SK-N-SH treated with all-trans-retinoic acid at 6 μM for 48 hours (cell line): ENCODE measurements around the gene PSMB1.

Source experiments
- ATAC-seq: fragments of 200-7000 bp; cut with Tn5 transposase; 3 replicates; pipeline ENCODE4 v1.9.1; 2020; ENCODE audit warnings: mild to moderate bottlenecking, moderate library complexity
- ARNTL ChIP-seq: fragments of 450-650 bp; formaldehyde crosslinking; IDR thresholded peaks from 2 replicates; pipeline ENCODE4 v1.5.0; 2020; ENCODE audit warnings: low read depth, mild to moderate bottlenecking, moderate library complexity, borderline replicate concordance
- BACH2 ChIP-seq: fragments of 250-450 bp; sonication (Bioruptor Pico); IDR thresholded peaks from 2 replicates; pipeline ENCODE4 v1.9.0; 2021; ENCODE audit warnings: mild to moderate bottlenecking, borderline replicate concordance
- CREB5 ChIP-seq: fragments of 250-450 bp; sonication (Bioruptor Pico); IDR thresholded peaks from 2 replicates; pipeline ENCODE4 v1.5.1; 2020; ENCODE audit warnings: low read depth, mild to moderate bottlenecking, moderate library complexity
- CSDC2 ChIP-seq: fragments of 250-450 bp; sonication (Bioruptor Pico); IDR thresholded peaks from 2 replicates; pipeline ENCODE4 v1.5.0; 2020; ENCODE audit warnings: mild to moderate bottlenecking, moderate library complexity
- ESRRG ChIP-seq: fragments of 250-450 bp; sonication (Bioruptor Pico); IDR thresholded peaks from 2 replicates; pipeline ENCODE4 v1.6.1; 2021; ENCODE audit warnings: mild to moderate bottlenecking
- GLIS3 ChIP-seq: fragments of 250-450 bp; sonication (Bioruptor Pico); IDR thresholded peaks from 2 replicates; pipeline ENCODE4 v1.5.0; 2020; ENCODE audit warnings: mild to moderate bottlenecking, moderate library complexity
- ISL1 ChIP-seq: fragments of 250-450 bp; sonication (Bioruptor Pico); IDR thresholded peaks from 2 replicates; pipeline ENCODE4 v2.1.2; 2022; ENCODE audit warnings: mild to moderate bottlenecking, moderate library complexity
- OSR1 ChIP-seq: fragments of 250-450 bp; sonication (Bioruptor Pico); IDR thresholded peaks from 2 replicates; pipeline ENCODE4 v1.8.0; 2022; ENCODE audit warnings: moderate library complexity, mild to moderate bottlenecking, inconsistent platforms
- PPARA ChIP-seq: fragments of 250-450 bp; sonication (Bioruptor Pico); IDR thresholded peaks from 2 replicates; pipeline ENCODE4 v1.5.0; 2020; ENCODE audit warnings: mild to moderate bottlenecking, borderline replicate concordance
- RARB ChIP-seq: fragments of 250-450 bp; sonication (Bioruptor Pico); IDR thresholded peaks from 2 replicates; pipeline ENCODE4 v1.8.0; 2021; ENCODE audit warnings: mild to moderate bottlenecking, moderate library complexity
- TCF4 ChIP-seq: fragments of 250-450 bp; sonication (Bioruptor Pico); IDR thresholded peaks from 2 replicates; pipeline ENCODE4 v1.8.0; 2021; ENCODE audit warnings: mild to moderate bottlenecking, moderate library complexity, borderline replicate concordance
- TOX ChIP-seq: fragments of 250-450 bp; sonication (Bioruptor Pico); IDR thresholded peaks from 2 replicates; pipeline ENCODE4 v1.8.0; 2021; ENCODE audit warnings: mild to moderate bottlenecking, moderate library complexity, borderline replicate concordance
- TSHZ2 ChIP-seq: fragments of 250-450 bp; sonication (Bioruptor Pico); IDR thresholded peaks from 2 replicates; pipeline ENCODE4 v1.5.0; 2020; ENCODE audit warnings: mild to moderate bottlenecking, moderate library complexity
- ZC3H10 ChIP-seq: fragments of 250-450 bp; sonication (Bioruptor Pico); IDR thresholded peaks from 2 replicates; pipeline ENCODE4 v1.5.1; 2021; ENCODE audit warnings: mild to moderate bottlenecking, moderate library complexity
- ZFP3 ChIP-seq: fragments of 250-450 bp; sonication (Bioruptor Pico); IDR thresholded peaks from 2 replicates; pipeline ENCODE4 v1.5.0; 2020; ENCODE audit warnings: mild to moderate bottlenecking, moderate library complexity
- ZNF565 ChIP-seq: fragments of 450-650 bp; formaldehyde crosslinking; conservative IDR thresholded peaks from 2 replicates; pipeline ENCODE4 v1.5.0; 2020; ENCODE audit warnings: low read depth, mild to moderate bottlenecking, moderate library complexity
- ZNF70 ChIP-seq: fragments of 450-650 bp; formaldehyde crosslinking; IDR thresholded peaks from 2 replicates; pipeline ENCODE4 v1.5.0; 2020; ENCODE audit warnings: mild to moderate bottlenecking, moderate library complexity
- TF ChIP-seq, protein P1 (sequence below): fragments of 250-450 bp; sonication (Bioruptor Pico); IDR thresholded peaks from 2 replicates; pipeline ENCODE4 v1.8.0; 2021; ENCODE audit warnings: low read depth, mild to moderate bottlenecking, moderate library complexity, borderline replicate concordance
- TF ChIP-seq, protein P2 (sequence below): fragments of 250-450 bp; sonication (Bioruptor Pico); IDR thresholded peaks from 2 replicates; pipeline ENCODE4 v1.8.0; 2020; ENCODE audit warnings: mild to moderate bottlenecking, moderate library complexity, borderline replicate concordance
- TF ChIP-seq, protein P3 (sequence below): fragments of 250-450 bp; sonication (Bioruptor Pico); IDR thresholded peaks from 2 replicates; pipeline ENCODE4 v1.5.1; 2021; ENCODE audit warnings: mild to moderate bottlenecking, moderate library complexity

Gene PSMB1

GRCh38 chr6:170497841-170498301 lies 55.2 kb downstream of the PSMB1 start (continued):
- no peak for TF ChIP-seq TSHZ2 (CRISPR knock-in tag)
- TF ChIP-seq ZFP3 (CRISPR knock-in tag) = no peak

DNA sequence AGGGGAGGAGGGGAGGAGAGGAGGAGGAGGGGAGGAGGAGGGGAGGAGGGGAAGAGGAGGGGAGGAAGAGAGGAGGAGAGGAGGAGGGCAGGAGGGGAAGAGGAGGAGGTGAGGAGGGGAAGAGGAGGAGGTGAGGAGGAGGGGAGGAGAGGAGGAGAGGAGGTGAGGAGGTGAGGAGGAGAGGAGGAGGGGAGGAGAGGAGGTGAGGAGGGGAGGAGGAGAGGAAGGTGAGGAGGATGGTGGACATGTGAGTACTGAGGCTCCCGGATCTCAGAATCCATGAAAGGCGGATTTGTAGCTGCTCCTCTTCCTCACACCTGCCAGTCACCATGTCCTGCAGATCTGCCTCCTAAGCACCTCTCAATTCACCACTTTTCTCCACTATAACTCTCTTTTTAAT lies 59.8 kb downstream of the PSMB1 start:
- ATAC-seq = no peak
- TF ChIP-seq OSR1 (CRISPR knock-in tag) (no peak), PPARA (no peak), CREB5 (CRISPR knock-in tag) (no peak), ZFP3 (CRISPR knock-in tag) (no peak), TCF4 (CRISPR knock-in tag) (no peak), ISL1 (CRISPR knock-in tag) (no peak), TSHZ2 (CRISPR knock-in tag) (no peak), BACH2 (CRISPR knock-in tag) (no peak), GLIS3 (CRISPR knock-in tag) (no peak), ARNTL (CRISPR knock-in tag) (no peak), CSDC2 (no peak), RARB (CRISPR knock-in tag) (no peak)
- TF ChIP-seq, protein P1, sequence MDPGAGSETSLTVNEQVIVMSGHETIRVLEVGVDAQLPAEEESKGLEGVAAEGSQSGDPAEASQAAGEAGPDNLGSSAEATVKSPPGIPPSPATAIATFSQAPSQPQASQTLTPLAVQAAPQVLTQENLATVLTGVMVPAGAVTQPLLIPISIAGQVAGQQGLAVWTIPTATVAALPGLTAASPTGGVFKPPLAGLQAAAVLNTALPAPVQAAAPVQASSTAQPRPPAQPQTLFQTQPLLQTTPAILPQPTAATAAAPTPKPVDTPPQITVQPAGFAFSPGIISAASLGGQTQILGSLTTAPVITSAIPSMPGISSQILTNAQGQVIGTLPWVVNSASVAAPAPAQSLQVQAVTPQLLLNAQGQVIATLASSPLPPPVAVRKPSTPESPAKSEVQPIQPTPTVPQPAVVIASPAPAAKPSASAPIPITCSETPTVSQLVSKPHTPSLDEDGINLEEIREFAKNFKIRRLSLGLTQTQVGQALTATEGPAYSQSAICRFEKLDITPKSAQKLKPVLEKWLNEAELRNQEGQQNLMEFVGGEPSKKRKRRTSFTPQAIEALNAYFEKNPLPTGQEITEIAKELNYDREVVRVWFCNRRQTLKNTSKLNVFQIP (CRISPR knock-in tag) = no peak
- TF ChIP-seq, protein P2, sequence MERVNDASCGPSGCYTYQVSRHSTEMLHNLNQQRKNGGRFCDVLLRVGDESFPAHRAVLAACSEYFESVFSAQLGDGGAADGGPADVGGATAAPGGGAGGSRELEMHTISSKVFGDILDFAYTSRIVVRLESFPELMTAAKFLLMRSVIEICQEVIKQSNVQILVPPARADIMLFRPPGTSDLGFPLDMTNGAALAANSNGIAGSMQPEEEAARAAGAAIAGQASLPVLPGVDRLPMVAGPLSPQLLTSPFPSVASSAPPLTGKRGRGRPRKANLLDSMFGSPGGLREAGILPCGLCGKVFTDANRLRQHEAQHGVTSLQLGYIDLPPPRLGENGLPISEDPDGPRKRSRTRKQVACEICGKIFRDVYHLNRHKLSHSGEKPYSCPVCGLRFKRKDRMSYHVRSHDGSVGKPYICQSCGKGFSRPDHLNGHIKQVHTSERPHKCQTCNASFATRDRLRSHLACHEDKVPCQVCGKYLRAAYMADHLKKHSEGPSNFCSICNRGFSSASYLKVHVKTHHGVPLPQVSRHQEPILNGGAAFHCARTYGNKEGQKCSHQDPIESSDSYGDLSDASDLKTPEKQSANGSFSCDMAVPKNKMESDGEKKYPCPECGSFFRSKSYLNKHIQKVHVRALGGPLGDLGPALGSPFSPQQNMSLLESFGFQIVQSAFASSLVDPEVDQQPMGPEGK (CRISPR knock-in tag) = no peak
- TF ChIP-seq, protein P3, sequence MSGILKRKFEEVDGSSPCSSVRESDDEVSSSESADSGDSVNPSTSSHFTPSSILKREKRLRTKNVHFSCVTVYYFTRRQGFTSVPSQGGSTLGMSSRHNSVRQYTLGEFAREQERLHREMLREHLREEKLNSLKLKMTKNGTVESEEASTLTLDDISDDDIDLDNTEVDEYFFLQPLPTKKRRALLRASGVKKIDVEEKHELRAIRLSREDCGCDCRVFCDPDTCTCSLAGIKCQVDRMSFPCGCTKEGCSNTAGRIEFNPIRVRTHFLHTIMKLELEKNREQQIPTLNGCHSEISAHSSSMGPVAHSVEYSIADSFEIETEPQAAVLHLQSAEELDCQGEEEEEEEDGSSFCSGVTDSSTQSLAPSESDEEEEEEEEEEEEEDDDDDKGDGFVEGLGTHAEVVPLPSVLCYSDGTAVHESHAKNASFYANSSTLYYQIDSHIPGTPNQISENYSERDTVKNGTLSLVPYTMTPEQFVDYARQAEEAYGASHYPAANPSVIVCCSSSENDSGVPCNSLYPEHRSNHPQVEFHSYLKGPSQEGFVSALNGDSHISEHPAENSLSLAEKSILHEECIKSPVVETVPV = no peak

DNA sequence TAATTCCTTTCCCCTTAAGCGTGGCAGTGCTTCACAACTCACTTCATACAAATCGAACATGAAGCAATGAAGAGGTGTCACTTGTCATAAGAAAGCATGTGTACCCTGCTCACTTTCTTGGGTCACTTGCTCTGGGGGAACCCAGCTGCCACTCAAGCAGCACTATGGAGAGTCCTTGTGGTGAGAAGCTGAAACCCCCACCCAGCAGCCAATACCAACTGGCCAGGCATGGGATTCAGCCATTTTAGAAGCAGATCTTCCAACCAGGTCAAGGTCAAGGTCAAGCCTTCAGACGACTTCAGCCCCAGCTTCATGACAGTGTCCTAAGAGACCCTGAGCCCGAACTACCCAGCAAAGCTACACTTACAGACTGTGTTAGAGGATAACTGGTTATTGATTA lies 62.8 kb downstream of the PSMB1 start:
- no peak for ATAC-seq
- TF ChIP-seq ISL1 (CRISPR knock-in tag) (no peak), ZNF565 (CRISPR knock-in tag) (no peak), RARB (CRISPR knock-in tag) (no peak), OSR1 (CRISPR knock-in tag) (no peak), TSHZ2 (CRISPR knock-in tag) (no peak), ZNF70 (CRISPR knock-in tag) (no peak), ZC3H10 (CRISPR knock-in tag) (no peak), TOX (CRISPR knock-in tag) (no peak), CSDC2 (no peak), ARNTL (CRISPR knock-in tag) (no peak), BACH2 (CRISPR knock-in tag) (no peak), ESRRG (no peak), PPARA (no peak)
- TF ChIP-seq, protein P2 (CRISPR knock-in tag) = no peak
